HepG2 (cell line): Measurements from ENCODE around the gene WDR27. TPM values are rescaled to one million over a fixed set of nuclear protein-coding genes. Genes with fewer than 3 reads are reported as not detected.

Source experiments
- HHEX ChIP-seq: IDR thresholded peaks from 2 replicates; pipeline ENCODE4 v1.6.1; 2016; ENCODE audit warnings: control low read depth
- HNF4A ChIP-seq: sonication (generic); formaldehyde crosslinking; IDR thresholded peaks from 2 replicates; pipeline ENCODE4 v1.4.0; 2020; ENCODE audit warnings: missing genetic modification reagents
- PLRG1 ChIP-seq: fragments of 450-650 bp; conservative IDR thresholded peaks from 2 replicates; pipeline ENCODE4 v1.6.1; 2016
- SALL1 ChIP-seq: sonication (generic); formaldehyde crosslinking; IDR thresholded peaks from 2 replicates; pipeline ENCODE4 v1.8.0; 2022; ENCODE audit warnings: mild to moderate bottlenecking, missing genetic modification reagents
- ZBTB4 ChIP-seq: sonication (generic); formaldehyde crosslinking; IDR thresholded peaks from 2 replicates; pipeline ENCODE4 v1.4.0; 2020; ENCODE audit warnings: missing genetic modification reagents, mild to moderate bottlenecking, borderline replicate concordance
- ZFP1 ChIP-seq: IDR thresholded peaks from 2 replicates; pipeline ENCODE4 v1.6.1; 2016
- ZNF280B ChIP-seq: sonication (generic); formaldehyde crosslinking; IDR thresholded peaks from 2 replicates; pipeline ENCODE4 v1.5.0; 2020; ENCODE audit warnings: missing genetic modification reagents, mild to moderate bottlenecking, borderline replicate concordance
- ZNF34 ChIP-seq: sonication (generic); formaldehyde crosslinking; IDR thresholded peaks from 2 replicates; pipeline ENCODE4 v1.4.0; 2020; ENCODE audit warnings: mild to moderate bottlenecking, missing genetic modification reagents, borderline replicate concordance
- ZNF44 ChIP-seq: sonication (generic); formaldehyde crosslinking; IDR thresholded peaks from 2 replicates; pipeline ENCODE4 v1.5.1; 2020; ENCODE audit warnings: mild to moderate bottlenecking, missing genetic modification reagents
- ZNF570 ChIP-seq: sonication (generic); formaldehyde crosslinking; IDR thresholded peaks from 2 replicates; pipeline ENCODE4 v1.4.0; 2020; ENCODE audit warnings: mild to moderate bottlenecking, missing genetic modification reagents, borderline replicate concordance
- ZNF724P ChIP-seq: sonication (generic); formaldehyde crosslinking; IDR thresholded peaks from 2 replicates; pipeline ENCODE4 v1.8.0; 2022; ENCODE audit warnings: missing genetic modification reagents, borderline replicate concordance
- ZNF773 ChIP-seq: sonication (generic); formaldehyde crosslinking; IDR thresholded peaks from 2 replicates; pipeline ENCODE4 v1.4.0; 2020; ENCODE audit warnings: missing genetic modification reagents, borderline replicate concordance
- polyA plus RNA-seq, 8 experiments: library from polyadenylated mRNA; depleted of rRNA in 3 of 8; stranded (reverse) in 7 of 8; unstranded in 1 of 8; fragments of >200 nt; fragmentation: Illumina TruSeq in 4 of 8; extraction: Trizol in 4 of 8; gene quantifications; 2 replicates each; pipeline versions ENCODE4 v1.2.1 to v1.2.3, GENCODE V29; 2011 to 2016; ENCODE audit warnings: low read depth in 4 of 8, missing spikeins in 1 of 8, mixed read lengths in 1 of 8; ENCODE audit not compliant: insufficient read depth in 1 of 8
- total RNA-seq, 5 experiments: library from RNA; depleted of rRNA; stranded (reverse); fragments of >200 nt; fragmentation: Illumina TruSeq; extraction: Trizol; gene quantifications; 2 replicates each; pipeline ENCODE4 v1.2.3, GENCODE V29; 2016; ENCODE audit warnings: low read depth in 1 of 5
- TF ChIP-seq, protein P1 (sequence below): sonication (generic); formaldehyde crosslinking; IDR thresholded peaks from 2 replicates; pipeline ENCODE4 v1.4.0; 2020; ENCODE audit warnings: missing genetic modification reagents, borderline replicate concordance
- TF ChIP-seq, protein P2 (sequence below), 2 experiments: sonication (generic) in 1 of 2; formaldehyde crosslinking in 1 of 2; IDR thresholded peaks; 2 replicates each; pipeline versions ENCODE4 v1.4.0 to v1.6.1; 2018 to 2020; ENCODE audit warnings: missing genetic modification reagents in 2 of 2, borderline replicate concordance in 1 of 2, low read depth in 1 of 2, mild to moderate bottlenecking in 1 of 2, missing biosample characterization in 1 of 2
- TF ChIP-seq, protein P3 (sequence below): sonication (generic); formaldehyde crosslinking; IDR thresholded peaks from 2 replicates; pipeline ENCODE4 v1.5.0; 2020; ENCODE audit warnings: mild to moderate bottlenecking, low read depth, missing genetic modification reagents, borderline replicate concordance

Gene WDR27
- total and polyA plus RNA-seq, 2 of the 13 experiments (the other 11 are each of a cell fraction or from before 2014, with no cell fraction given), result 34.1 to 80.3 TPM

GRCh38 chr6:169725125-169726048 lies 23.6 kb upstream of the WDR27 start (continued):
- TF ChIP-seq, protein P1, sequence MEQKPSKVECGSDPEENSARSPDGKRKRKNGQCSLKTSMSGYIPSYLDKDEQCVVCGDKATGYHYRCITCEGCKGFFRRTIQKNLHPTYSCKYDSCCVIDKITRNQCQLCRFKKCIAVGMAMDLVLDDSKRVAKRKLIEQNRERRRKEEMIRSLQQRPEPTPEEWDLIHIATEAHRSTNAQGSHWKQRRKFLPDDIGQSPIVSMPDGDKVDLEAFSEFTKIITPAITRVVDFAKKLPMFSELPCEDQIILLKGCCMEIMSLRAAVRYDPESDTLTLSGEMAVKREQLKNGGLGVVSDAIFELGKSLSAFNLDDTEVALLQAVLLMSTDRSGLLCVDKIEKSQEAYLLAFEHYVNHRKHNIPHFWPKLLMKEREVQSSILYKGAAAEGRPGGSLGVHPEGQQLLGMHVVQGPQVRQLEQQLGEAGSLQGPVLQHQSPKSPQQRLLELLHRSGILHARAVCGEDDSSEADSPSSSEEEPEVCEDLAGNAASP, result peak; percentile 63
- no peak for TF ChIP-seq ZNF570 (CRISPR knock-in tag)
- TF ChIP-seq ZFP1, result peak; percentile 95
- peak; percentile 77; the same call in 1 of the 2 replicates for TF ChIP-seq SALL1
- no peak; the same call in 1 of the 2 replicates for TF ChIP-seq ZNF724P (CRISPR knock-in tag)
- no peak for TF ChIP-seq PLRG1
- TF ChIP-seq ZBTB4 (CRISPR knock-in tag), result no peak; the same call in 1 of the 2 replicates
- TF ChIP-seq, protein P2, sequence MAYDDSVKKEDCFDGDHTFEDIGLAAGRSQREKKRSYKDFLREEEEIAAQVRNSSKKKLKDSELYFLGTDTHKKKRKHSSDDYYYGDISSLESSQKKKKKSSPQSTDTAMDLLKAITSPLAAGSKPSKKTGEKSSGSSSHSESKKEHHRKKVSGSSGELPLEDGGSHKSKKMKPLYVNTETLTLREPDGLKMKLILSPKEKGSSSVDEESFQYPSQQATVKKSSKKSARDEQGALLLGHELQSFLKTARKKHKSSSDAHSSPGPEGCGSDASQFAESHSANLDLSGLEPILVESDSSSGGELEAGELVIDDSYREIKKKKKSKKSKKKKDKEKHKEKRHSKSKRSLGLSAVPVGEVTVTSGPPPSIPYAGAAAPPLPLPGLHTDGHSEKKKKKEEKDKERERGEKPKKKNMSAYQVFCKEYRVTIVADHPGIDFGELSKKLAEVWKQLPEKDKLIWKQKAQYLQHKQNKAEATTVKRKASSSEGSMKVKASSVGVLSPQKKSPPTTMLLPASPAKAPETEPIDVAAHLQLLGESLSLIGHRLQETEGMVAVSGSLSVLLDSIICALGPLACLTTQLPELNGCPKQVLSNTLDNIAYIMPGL (CRISPR knock-in tag; IDR thresholded peaks at IDR 0.05; ENCODE audit: borderline replicate concordance in 1 of 2, low read depth in 1 of 2), result peak; percentile 7 to 75; a peak in 2 of 4 replicates
- TF ChIP-seq, protein P3, sequence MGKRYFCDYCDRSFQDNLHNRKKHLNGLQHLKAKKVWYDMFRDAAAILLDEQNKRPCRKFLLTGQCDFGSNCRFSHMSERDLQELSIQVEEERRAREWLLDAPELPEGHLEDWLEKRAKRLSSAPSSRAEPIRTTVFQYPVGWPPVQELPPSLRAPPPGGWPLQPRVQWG, result peak; percentile 86; the same call in 1 of the 2 replicates
- TF ChIP-seq HHEX (CRISPR knock-in tag), result peak; percentile 50; the same call in 1 of the 2 replicates
- no peak for TF ChIP-seq ZNF34 (CRISPR knock-in tag)
- TF ChIP-seq ZNF773 (CRISPR knock-in tag), result no peak; the same call in 1 of the 2 replicates
- TF ChIP-seq HNF4A (CRISPR knock-in tag), result peak; percentile 97
- TF ChIP-seq ZNF280B (CRISPR knock-in tag), result peak; percentile 33; the same call in 1 of the 2 replicates
- TF ChIP-seq ZNF44, result peak; percentile 84; the same call in 1 of the 2 replicates
